Measurements from ENCODE around the gene KLHDC7A.

GRCh38 chr1:18479454-18479853, 1.3 kb upstream of the KLHDC7A start:
- TF ChIP-seq CTCF (IDR thresholded peaks at IDR 0.05; ENCODE audit: poor library complexity, severe bottlenecking) (no peak), RAD21 (conservative IDR thresholded peaks at IDR 0.05) (no peak), EP300 (conservative IDR thresholded peaks at IDR 0.05; ENCODE audit: poor library complexity, severe bottlenecking) (no peak), REST (IDR thresholded peaks at IDR 0.05; ENCODE audit: borderline replicate concordance) (no peak)
